H1 (cell line): ENCODE data around the gene GPN2. TPM values are rescaled to one million over a fixed set of nuclear protein-coding genes. Genes with fewer than 3 reads are reported as not detected.

ENCODE experiments used
- CBX8 ChIP-seq: fragments of 300-800, 300-1000 bp; sonication (generic); IDR thresholded peaks from 2 replicates; pipeline ENCODE4 v1.7.1; 2016; ENCODE audit warnings: low read depth, low read length, borderline replicate concordance
- RFX5 ChIP-seq: IDR thresholded peaks from 2 replicates; pipeline ENCODE4 v1.6.1; 2011; ENCODE audit warnings: low read depth, low read length, improper control_type of control experiment, borderline replicate concordance
- polyA plus RNA-seq, 7 experiments: library from polyadenylated mRNA; depleted of rRNA in 3 of 7; stranded (reverse) in 5 of 7; unstranded in 2 of 7; fragments of >200 nt in 5 of 7; fragments of 200-250 nt in 2 of 7; gene quantifications; 1 replicate in 5 of 7; 2 replicates in 1 of 7; 4 replicates in 1 of 7; pipeline versions ENCODE4 v1.2.1 to v1.2.3, GENCODE V29; 2011 to 2013; ENCODE audit warnings: missing spikeins in 2 of 7, mixed read lengths in 2 of 7
- total RNA-seq: library from RNA; stranded (reverse); fragmentation: NEBNext Ultra II Directional; extraction: Animal tissue kit (Norgen Biotek cat#: 25700); gene quantifications from 2 replicates; pipeline ENCODE4 v1.2.1, GENCODE V29; 2021

Gene GPN2
- total and polyA plus RNA-seq, 2 of the 8 experiments (the other 6 are each of a cell fraction or from before 2014, with no cell fraction given) = 27.3 to 36.8 TPM

DNA sequence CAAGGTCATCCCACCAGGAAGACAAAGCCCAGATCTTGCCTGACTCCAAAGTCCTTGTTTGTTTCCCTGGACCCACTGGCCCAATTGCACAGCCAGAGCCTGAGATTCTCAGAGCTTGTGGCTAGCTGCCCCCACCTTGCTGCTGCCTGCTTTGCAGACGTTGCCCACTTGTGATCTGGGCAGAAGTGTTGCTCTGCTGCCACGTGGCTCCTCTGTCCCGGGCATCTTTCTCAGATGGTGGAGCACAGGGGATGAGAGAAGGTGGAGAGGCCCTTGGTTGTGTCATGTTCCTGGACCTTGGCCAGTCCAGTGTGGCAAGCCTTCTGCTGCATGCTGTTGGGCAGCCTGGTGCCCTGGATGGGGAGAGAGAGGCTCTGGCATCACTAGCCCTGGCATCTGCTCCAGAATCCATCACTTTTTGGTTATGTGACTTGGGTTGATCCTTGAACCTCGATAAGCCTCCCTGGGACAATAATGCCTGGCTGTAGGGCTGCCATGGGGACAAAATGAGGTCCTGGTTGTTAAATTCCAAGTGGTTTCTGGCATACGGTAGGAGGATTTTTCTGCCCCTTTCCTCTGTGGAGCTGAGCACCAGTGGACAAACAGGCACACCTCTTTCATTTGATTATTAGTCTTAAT is 25.2 kb upstream of the GPN2 start (continued):
- TF ChIP-seq RFX5 (no peak), CBX8 (no peak)
